ENCODE data around the gene DOCK6. TPM values are rescaled to one million over a fixed set of nuclear protein-coding genes. Genes with fewer than 3 reads are reported as not detected.

Gene DOCK6
- total RNA-seq, 2 donors from 2014 or later: 93.8 to 111 TPM

DNA sequence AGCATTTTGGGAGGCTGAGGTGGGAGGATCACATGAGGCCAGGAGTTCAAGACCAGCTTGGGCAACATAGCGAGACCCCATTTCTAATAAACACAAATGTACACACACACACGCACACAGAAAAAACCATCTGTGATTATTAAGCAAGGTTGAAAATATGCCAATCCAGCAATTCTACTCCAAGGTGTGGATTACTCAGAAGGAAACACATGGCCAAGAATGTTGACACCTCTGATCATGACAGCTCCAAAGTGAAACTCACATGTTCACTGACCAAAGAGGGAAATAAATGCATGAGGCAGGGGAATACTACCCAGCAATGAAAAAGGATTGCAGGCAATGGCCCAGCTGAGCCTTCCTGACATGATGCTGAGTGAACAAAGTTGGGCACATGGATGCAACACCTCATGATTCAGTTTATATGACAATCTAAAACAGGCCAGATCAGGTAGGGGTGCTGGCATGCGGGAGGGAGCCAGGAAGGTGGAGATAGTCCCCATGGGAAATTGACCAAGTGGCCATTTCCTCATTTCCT lies 4.4 kb downstream of the DOCK6 start:
- TF ChIP-seq, protein P1, sequence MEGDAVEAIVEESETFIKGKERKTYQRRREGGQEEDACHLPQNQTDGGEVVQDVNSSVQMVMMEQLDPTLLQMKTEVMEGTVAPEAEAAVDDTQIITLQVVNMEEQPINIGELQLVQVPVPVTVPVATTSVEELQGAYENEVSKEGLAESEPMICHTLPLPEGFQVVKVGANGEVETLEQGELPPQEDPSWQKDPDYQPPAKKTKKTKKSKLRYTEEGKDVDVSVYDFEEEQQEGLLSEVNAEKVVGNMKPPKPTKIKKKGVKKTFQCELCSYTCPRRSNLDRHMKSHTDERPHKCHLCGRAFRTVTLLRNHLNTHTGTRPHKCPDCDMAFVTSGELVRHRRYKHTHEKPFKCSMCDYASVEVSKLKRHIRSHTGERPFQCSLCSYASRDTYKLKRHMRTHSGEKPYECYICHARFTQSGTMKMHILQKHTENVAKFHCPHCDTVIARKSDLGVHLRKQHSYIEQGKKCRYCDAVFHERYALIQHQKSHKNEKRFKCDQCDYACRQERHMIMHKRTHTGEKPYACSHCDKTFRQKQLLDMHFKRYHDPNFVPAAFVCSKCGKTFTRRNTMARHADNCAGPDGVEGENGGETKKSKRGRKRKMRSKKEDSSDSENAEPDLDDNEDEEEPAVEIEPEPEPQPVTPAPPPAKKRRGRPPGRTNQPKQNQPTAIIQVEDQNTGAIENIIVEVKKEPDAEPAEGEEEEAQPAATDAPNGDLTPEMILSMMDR (conservative IDR thresholded peaks at IDR 0.05): no peak
- no peak for DNase-seq
- 90 to 100% methylated on average over 2 of the region's 3 CpGs for WGBS, 2 experiments (ENCODE audit: insufficient coverage in 1 of 2, insufficient read length in 1 of 2)
- no peaks in the 10 kb centered on the region for H3K36me3 Mint-ChIP-seq (ENCODE audit: low read depth)
- H3K36me3 ChIP-seq (ENCODE audit: control insufficient read depth, insufficient read depth, low read length): no peaks in the 10 kb centered on the region
- no peaks in the 10 kb centered on the region for H3K9me3 Mint-ChIP-seq
- no peak overlapping the region for H3K9ac ChIP-seq (ENCODE audit: extremely low read depth, low read length, poor library complexity, severe bottlenecking)
- peaks cover 3% of the 10 kb centered on the region for H3K4me1 ChIP-seq (ENCODE audit: control insufficient read depth, insufficient read depth, low read length)
- H3K27ac Mint-ChIP-seq: no peak overlapping the region
- no peak overlapping the region for H3K4me3 Mint-ChIP-seq
- no peaks in the 10 kb centered on the region for H3K27me3 Mint-ChIP-seq (ENCODE audit: insufficient read depth)
- H3K4me3 ChIP-seq (ENCODE audit: low read length): no peak overlapping the region
- H3K27me3 ChIP-seq (ENCODE audit: control insufficient read depth, insufficient read depth, low read length, poor library complexity, severe bottlenecking): no peaks in the 10 kb centered on the region
- H3K4me1 Mint-ChIP-seq: no peaks in the 10 kb centered on the region
- H3K9me3 ChIP-seq (ENCODE audit: control insufficient read depth, low read length): no peaks in the 10 kb centered on the region
- H3K27ac ChIP-seq (ENCODE audit: low read depth, low read length): no peak overlapping the region

DNA sequence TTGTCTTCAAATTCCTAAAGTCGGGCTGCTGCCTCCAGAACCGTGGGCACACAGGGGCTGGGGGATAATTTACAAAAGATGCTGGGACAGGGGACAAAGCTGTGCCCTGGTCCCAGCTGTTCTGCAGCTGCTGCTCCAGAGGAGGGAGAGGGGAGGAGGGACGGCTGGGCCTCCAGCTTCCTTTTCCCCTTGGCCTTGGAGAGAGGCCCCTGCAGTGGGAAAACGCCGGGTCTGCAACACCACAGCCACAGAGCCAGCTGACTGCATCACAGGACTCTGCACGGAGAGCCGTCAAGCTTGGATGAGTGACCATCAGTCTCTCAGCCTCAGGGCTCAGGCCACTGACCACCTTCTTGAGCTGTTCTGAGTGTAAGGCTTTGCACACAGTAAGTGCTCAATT lies 6.1 kb downstream of the DOCK6 start:
- H3K9ac ChIP-seq (ENCODE audit: extremely low read depth, low read length, poor library complexity, severe bottlenecking): no peak overlapping the region
- peaks cover 12% of the 10 kb centered on the region for H3K36me3 ChIP-seq (ENCODE audit: control insufficient read depth, insufficient read depth, low read length)
- TF ChIP-seq, protein P1 (conservative IDR thresholded peaks at IDR 0.05): no peak
- H3K9me3 ChIP-seq (ENCODE audit: control insufficient read depth, low read length): no peaks in the 10 kb centered on the region
- H3K27ac ChIP-seq (ENCODE audit: low read depth, low read length): peak overlapping the region; percentile 32
- H3K4me3 ChIP-seq (ENCODE audit: low read length): no peak overlapping the region
- no peaks in the 10 kb centered on the region for H3K9me3 Mint-ChIP-seq
- peaks cover 3% of the 10 kb centered on the region for H3K4me1 ChIP-seq (ENCODE audit: control insufficient read depth, insufficient read depth, low read length)
- no peaks in the 10 kb centered on the region for H3K27me3 Mint-ChIP-seq (ENCODE audit: insufficient read depth)
- H3K27me3 ChIP-seq (ENCODE audit: control insufficient read depth, insufficient read depth, low read length, poor library complexity, severe bottlenecking): no peaks in the 10 kb centered on the region
- peaks cover 13% of the 10 kb centered on the region for H3K36me3 Mint-ChIP-seq (ENCODE audit: low read depth)
- H3K4me1 Mint-ChIP-seq: no peaks in the 10 kb centered on the region
- H3K27ac Mint-ChIP-seq: no peak overlapping the region
- 57 to 84% methylated on average over 5 to 7 of the region's 7 CpGs for WGBS, 2 experiments (ENCODE audit: insufficient coverage in 1 of 2, insufficient read length in 1 of 2)
- no peak for DNase-seq
- no peak overlapping the region for H3K4me3 Mint-ChIP-seq

DNA sequence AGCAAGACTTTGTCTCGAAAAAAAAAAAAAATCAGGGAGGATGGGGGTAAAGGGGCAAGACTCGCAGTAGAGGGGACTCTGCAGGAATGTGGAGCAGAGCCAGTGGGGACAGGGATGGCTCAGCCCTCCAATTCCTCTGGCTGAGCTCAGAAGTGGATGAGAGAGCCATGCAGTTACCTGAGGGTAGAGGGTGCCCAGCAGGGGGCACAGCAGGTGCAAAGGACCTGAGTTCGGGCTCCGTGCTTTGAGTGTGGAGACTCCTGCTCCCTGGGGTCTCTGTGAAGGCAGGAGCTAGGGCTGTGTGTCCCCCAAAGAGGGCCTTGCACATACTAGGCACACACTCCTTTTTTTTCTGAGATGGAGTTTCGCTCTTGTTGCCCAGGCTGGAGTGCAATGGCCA lies 7.7 kb downstream of the DOCK6 start:
- H3K9me3 ChIP-seq (ENCODE audit: control insufficient read depth, low read length): no peaks in the 10 kb centered on the region
- H3K27ac ChIP-seq (ENCODE audit: low read depth, low read length): no peak overlapping the region
- TF ChIP-seq, protein P1 (conservative IDR thresholded peaks at IDR 0.05): no peak
- no peaks in the 10 kb centered on the region for H3K27me3 Mint-ChIP-seq (ENCODE audit: insufficient read depth)
- H3K4me3 ChIP-seq (ENCODE audit: low read length): no peak overlapping the region
- H3K27ac Mint-ChIP-seq: no peak overlapping the region
- no peaks in the 10 kb centered on the region for H3K4me1 Mint-ChIP-seq
- WGBS, 2 experiments (ENCODE audit: insufficient coverage in 1 of 2, insufficient read length in 1 of 2): 93% methylated on average over 5 of the region's 5 CpGs
- H3K4me3 Mint-ChIP-seq: no peak overlapping the region
- H3K36me3 ChIP-seq (ENCODE audit: control insufficient read depth, insufficient read depth, low read length): peaks cover 22% of the 10 kb centered on the region
- no peak overlapping the region for H3K9ac ChIP-seq (ENCODE audit: extremely low read depth, low read length, poor library complexity, severe bottlenecking)
- no peaks in the 10 kb centered on the region for H3K9me3 Mint-ChIP-seq
- no peak for DNase-seq
- H3K4me1 ChIP-seq (ENCODE audit: control insufficient read depth, insufficient read depth, low read length): peaks cover 3% of the 10 kb centered on the region
- H3K27me3 ChIP-seq (ENCODE audit: control insufficient read depth, insufficient read depth, low read length, poor library complexity, severe bottlenecking): no peaks in the 10 kb centered on the region
- peaks cover 22% of the 10 kb centered on the region for H3K36me3 Mint-ChIP-seq (ENCODE audit: low read depth)

Data from endodermal cell (in vitro differentiated cells).